Measurements from ENCODE around the gene RAET1E.
A peak's percentile ranks its signal among the peaks of the same experiment; 100 is the strongest.
"Not testable (repeated sequence)": the region's sequence is repeated elsewhere in the genome, so short reads cannot be mapped to it uniquely, and the experiment has no call there.

Gene RAET1E, protein sequence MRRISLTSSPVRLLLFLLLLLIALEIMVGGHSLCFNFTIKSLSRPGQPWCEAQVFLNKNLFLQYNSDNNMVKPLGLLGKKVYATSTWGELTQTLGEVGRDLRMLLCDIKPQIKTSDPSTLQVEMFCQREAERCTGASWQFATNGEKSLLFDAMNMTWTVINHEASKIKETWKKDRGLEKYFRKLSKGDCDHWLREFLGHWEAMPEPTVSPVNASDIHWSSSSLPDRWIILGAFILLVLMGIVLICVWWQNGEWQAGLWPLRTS

DNA sequence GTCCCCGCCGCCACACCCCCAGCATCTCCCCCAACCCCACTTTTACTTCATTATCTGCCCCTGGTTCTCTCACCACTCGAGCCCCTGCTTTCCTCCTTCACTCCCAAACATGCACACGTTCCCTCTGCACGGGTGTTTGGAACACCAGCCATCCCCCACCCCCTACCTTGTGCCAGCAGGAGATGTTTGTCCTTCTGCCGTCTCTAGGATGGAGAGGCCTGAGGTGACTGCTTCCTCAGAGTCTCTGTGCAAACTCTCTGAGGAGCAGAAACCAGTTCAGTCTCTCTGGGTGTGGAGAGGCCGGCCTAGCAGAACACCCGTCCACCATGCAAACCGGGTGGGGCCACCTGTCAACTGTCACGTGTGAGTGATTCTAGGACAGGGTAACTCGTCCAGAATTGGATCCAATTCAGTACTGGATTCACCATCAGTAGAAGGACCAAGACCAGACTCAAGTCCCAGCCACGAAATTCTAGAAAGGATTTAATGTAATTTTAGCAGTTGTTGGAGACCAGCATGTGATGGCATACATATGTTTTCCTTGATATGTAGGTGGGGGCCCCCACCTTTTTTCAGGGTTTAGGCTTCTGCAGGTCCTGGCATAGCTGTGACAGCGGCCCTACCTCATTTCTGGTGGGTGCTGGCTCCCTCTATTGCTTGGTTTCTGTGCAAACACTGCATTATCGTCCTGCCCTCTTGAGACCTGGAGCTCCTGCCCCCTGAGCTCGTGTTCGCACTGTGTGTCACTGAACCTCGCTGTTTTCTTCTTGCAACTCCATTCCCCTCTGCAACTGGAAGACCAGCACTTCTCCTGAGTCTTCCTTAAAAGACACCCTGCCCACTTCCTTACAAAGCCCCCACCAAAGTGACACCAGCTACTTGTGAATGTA is at the start of gene RAET1E:
Gene RAET1E, minus strand, starts transcription at position 259 of the 890 bp plus-strand sequence. CDS start 7,212 bp downstream, outside the sequence.
- no peak for ATAC-seq

DNA sequence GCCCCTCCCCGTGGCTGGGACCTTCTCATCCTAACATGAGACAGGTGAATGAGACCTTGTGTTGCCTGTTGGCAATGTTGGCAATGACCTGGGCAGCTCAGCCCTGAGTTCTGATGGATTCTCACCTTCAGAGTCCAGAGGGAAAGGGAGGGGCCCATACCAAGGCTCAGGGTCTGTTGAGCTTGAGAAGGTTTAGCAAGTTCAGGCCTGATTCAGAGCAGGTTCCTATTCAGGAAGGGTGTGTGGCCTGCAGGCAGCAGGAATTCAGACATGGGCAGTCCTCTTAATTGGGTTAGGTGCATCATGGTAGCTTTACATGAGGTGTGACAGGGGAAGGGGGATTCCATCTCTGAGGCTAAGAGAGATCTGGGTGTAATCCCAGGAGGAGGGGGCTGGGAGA is 49.6 kb upstream of the RAET1E start:
- ATAC-seq, result not testable (repeated sequence)

GRCh38 chr6:149946631-149947030 is 48.7 kb upstream of the RAET1E start:
- not testable (repeated sequence) for ATAC-seq

DNA sequence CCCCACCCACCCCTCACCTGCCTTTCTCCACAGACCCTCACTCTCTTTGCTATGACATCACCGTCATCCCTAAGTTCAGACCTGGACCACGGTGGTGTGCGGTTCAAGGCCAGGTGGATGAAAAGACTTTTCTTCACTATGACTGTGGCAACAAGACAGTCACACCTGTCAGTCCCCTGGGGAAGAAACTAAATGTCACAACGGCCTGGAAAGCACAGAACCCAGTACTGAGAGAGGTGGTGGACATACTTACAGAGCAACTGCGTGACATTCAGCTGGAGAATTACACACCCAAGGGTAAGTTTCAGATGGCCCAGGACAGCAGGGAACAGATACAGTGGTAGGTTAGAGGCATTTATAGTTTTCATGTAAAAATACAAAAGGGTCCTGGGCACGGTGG is 47.4 kb upstream of the RAET1E start:
- not testable (repeated sequence) for ATAC-seq

- not testable (repeated sequence) for ATAC-seq
Measured at GRCh38 chr6:149943321-149943720, 45.4 kb upstream of the RAET1E start.

- ATAC-seq, result no peak
Measured at GRCh38 chr6:149942461-149942829, 44.5 kb upstream of the RAET1E start.

DNA sequence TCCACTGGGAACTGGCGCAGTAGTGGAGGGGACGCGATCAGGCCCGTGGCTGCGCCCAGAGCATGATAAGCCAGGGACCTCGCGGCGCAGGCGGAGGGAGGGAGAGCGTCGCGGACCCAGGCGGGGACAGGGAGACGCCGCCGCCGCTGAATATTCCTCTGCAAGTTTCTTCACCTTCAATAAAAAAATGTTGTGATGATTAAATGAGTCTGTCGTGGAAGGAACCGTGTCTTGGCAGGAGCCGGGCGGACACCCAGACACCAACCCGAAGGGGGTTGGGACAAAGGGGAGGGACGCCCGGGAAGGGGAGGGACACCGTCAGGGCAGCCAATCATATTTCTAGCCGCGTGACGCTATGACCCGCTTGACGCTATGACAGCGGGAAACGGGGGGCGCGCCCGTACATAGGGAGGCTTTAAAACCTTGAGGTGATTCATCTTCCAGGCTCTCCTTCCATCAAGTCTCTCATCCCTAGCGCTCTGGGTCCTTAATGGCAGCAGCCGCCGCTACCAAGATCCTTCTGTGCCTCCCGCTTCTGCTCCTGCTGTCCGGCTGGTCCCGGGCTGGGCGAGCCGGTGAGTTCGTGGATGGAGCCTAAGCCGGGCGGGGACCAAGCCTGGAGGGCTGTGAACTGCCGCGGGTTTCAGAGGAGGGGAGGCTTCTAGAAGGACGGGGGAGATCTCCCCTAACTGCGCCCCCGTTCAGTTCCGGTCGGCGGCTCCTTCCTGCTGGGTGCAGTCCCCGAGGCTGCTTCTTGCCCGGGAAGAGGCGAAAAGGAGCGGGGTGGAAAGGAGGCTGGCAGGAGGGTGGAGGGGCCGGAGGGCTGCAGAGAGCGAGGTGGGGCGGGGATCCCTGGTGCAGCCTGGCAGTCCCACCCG is 43.9 kb upstream of the RAET1E start, which contains the start of gene ULBP2:
Gene ULBP2, plus strand, starts transcription at position 432 of the 878 bp plus-strand sequence. Its CDS starts 59 bp downstream, at position 491.
- ATAC-seq, result peak; percentile 90 to 93

DNA sequence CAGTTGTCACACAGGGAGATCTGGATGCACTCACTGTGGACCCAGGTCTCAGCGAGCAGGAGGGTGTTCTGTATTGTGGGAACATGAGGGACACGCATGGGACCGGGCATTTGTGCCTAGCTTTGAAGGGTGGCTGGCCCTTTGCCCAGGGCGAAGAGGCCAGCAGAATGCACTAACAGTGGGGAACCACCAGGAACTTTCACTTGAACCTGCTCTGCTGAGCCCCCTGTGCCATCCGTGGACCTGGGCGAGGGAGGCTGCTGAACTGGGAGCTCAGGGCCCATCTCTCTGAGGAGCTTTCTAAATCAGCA is 42.7 kb upstream of the RAET1E start:
- ATAC-seq, result no peak

- ATAC-seq, result no peak
Measured at GRCh38 chr6:149939909-149940671, 42.2 kb upstream of the RAET1E start.

GRCh38 chr6:149939356-149939648 is 41.4 kb upstream of the RAET1E start:
- no peak for ATAC-seq

- ATAC-seq, result peak; percentile 51 to 60
Measured at GRCh38 chr6:149938571-149939355, 40.9 kb upstream of the RAET1E start.

- ATAC-seq, result peak in 1 of 2 donors; percentile 9
Measured at GRCh38 chr6:149938013-149938570, 40.2 kb upstream of the RAET1E start.

GRCh38 chr6:149936743-149937142 is 38.8 kb upstream of the RAET1E start:
- ATAC-seq, result no peak

GRCh38 chr6:149935668-149936067 is 37.8 kb upstream of the RAET1E start:
- no peak for ATAC-seq

DNA sequence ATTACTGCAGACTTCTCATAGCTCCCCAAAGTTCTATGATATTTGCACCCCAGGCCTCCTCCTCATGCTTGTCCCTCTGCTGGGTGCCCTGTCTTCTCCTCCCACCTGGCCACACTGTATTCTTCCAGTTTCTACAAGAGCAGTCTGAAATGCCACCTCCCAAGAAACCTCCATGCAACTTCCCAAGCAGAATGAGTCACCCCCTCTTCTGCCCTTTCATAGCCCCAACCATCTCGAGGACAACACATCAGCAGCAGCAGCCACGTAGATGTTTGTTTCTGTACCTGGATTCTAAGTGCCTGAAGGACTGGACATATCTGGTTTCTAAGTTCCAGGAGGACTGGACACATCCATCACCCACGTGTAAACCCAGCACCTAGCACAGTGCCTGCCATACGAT is 37.3 kb upstream of the RAET1E start:
- no peak for ATAC-seq

GRCh38 chr6:149934249-149935156 is 36.6 kb upstream of the RAET1E start:
- peak; percentile 37 to 49 for ATAC-seq

DNA sequence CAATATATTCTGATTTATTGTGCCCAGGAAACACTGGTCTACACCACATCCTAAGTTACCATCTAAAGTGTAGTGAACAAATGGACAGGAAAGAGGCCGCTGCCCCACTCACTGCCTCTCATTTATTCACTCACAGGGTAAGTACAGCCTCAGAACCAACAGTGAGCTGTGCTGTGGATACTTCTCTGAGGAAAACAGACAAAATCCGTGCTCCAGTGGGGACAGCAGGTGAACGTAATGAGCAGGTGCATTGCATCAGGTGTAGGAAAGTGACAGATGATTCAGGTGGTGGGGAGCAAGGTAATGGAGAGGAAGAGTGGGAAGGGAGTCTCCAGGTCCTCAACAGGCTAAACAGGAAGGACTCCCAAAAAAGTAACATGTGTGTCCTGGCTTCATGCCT is 35.5 kb upstream of the RAET1E start:
- no peak for ATAC-seq

GRCh38 chr6:149933036-149933435 is 35.1 kb upstream of the RAET1E start:
- ATAC-seq, result no peak

- no peak for ATAC-seq
Measured at GRCh38 chr6:149931501-149931900, 33.6 kb upstream of the RAET1E start.

GRCh38 chr6:149929422-149929821 is 31.5 kb upstream of the RAET1E start:
- no peak for ATAC-seq
